ENCODE data around the gene ROR2. TPM values are rescaled to one million over a fixed set of nuclear protein-coding genes. Genes with fewer than 3 reads are reported as not detected.
"Not testable (repeated sequence)": the region's sequence is repeated elsewhere in the genome, so short reads cannot be mapped to it uniquely, and the experiment has no call there.

The ROR2 gene
- total RNA-seq, 4 donors from 2014 or later, result 6.3 to 32.2 (median 15.1) TPM

DNA sequence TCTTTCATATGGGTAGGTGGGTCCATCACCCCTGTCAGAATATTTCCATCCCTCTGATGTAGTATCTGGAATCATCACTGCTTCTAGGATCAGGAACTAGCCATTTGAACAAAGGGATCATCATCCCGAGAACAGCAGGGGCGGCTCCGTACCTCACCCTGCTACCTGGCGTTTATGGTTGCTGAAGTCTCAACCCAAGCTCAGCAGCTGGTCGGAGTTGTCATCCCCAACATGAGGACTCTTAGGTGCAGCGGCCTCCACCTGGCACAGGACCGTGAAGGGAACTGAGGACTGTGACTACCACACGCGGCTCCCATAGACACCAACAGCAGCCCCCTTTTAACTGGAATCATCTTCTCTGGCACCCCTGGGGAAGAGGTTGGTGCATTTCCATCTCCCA lies 35.1 kb downstream of the ROR2 start:
- ATAC-seq (ENCODE audit: low FRiP score), result no peak
- DNase-seq (ENCODE audit: low spot score), result no peak
- no peak for TF ChIP-seq CTCF (IDR thresholded peaks at IDR 0.05)

- ATAC-seq (ENCODE audit: low FRiP score) (no peak), DNase-seq (ENCODE audit: low spot score) (no peak)
- no peak for TF ChIP-seq CTCF (IDR thresholded peaks at IDR 0.05)
These were observed 35.6 kb downstream of the ROR2 start for GRCh38 chr9:91914404-91914803.

- no peak for TF ChIP-seq CTCF (IDR thresholded peaks at IDR 0.05)
- no peak for ATAC-seq (ENCODE audit: low FRiP score)
- no peak for DNase-seq (ENCODE audit: low spot score)
These were observed 36.0 kb downstream of the ROR2 start for GRCh38 chr9:91913986-91914385.

GRCh38 chr9:91913096-91913495 lies 36.9 kb downstream of the ROR2 start:
- no peak for TF ChIP-seq CTCF (IDR thresholded peaks at IDR 0.05)
- ATAC-seq (ENCODE audit: low FRiP score), result no peak
- DNase-seq (ENCODE audit: low spot score), result no peak

GRCh38 chr9:91911657-91912056 lies 38.4 kb downstream of the ROR2 start:
- DNase-seq (ENCODE audit: low spot score), result no peak
- TF ChIP-seq CTCF (IDR thresholded peaks at IDR 0.05), result no peak
- no peak for ATAC-seq (ENCODE audit: low FRiP score)

DNA sequence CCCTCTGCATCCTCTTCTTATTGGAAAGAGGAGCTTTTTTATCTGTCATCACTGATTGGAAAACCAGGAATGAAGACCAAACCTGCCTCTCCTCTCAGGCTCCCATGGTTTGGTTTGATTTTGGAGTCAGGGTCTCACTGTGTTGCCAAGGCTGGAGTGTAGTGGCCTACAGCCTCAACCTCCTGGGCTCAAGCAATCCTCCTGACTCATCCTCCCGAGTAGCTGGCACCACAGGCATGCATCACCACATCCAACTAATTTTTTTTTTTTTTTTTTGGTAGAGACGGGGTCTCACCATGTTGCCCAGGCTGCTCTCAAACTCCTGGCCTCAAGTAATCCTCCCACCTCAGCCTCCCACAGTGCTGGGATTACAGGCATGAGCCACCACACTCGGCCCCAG lies 40.8 kb downstream of the ROR2 start:
- not testable (repeated sequence) for ATAC-seq (ENCODE audit: low FRiP score); DNase-seq (ENCODE audit: low spot score)

GRCh38 chr9:91908746-91909145 lies 41.3 kb downstream of the ROR2 start:
- no peak for ATAC-seq (ENCODE audit: low FRiP score)
- no peak for DNase-seq (ENCODE audit: low spot score)
- no peak for TF ChIP-seq CTCF (IDR thresholded peaks at IDR 0.05)

DNA sequence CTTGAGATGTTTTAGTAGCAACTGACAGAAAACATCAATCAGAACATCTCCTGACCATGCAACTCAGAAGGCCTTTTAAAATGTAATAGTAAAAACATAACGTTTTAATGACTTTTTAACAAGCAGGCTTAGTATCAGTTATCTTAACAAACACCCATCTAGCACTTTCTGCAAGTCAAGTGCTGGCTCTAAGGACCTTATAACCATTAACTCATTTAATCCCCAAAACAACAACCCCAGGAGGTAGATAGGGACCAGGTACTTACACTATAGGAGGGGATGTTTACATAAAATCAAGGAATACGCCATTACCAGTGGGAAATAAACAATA lies 41.8 kb downstream of the ROR2 start:
- DNase-seq (ENCODE audit: low spot score), result no peak
- no peak for ATAC-seq (ENCODE audit: low FRiP score)
- no peak for TF ChIP-seq CTCF (IDR thresholded peaks at IDR 0.05)

All from omental fat pad (tissue), 4 donors.